Tibial artery (tissue), 4 donors: ENCODE measurements around the gene WNT7A.

Experiments used
- DNase-seq, 2 donors: peaks; one replicate each; pipeline ENCODE4 v3.0.0-alpha.2; 2019
- H3K27ac ChIP-seq, 2 donors: fragments of 200-600 bp; sonication (generic) in 1 of 2; 1 replicate in 1 of 2; 2 replicates in 1 of 2; pipeline ENCODE4 v1.5.1; 2018 to 2019; ENCODE audit warnings: mild to moderate bottlenecking in 1 of 2
- H3K27me3 ChIP-seq, 2 donors: fragments of 200-600 bp; sonication (generic) in 1 of 2; one replicate each; pipeline versions ENCODE4 v1.5.1 to v1.6.0; 2016 to 2019
- H3K36me3 ChIP-seq, 3 donors: fragments of 200-600 bp; sonication (generic) in 2 of 3; one replicate each; pipeline ENCODE4 v1.5.1; 2016 to 2019; ENCODE audit warnings: mild to moderate bottlenecking in 2 of 3
- H3K4me1 ChIP-seq, 4 donors: fragments of 200-600 bp; sonication (generic) in 2 of 4; 1 replicate in 3 of 4; 2 replicates in 1 of 4; pipeline ENCODE4 v1.5.1; 2016 to 2019
- H3K4me3 ChIP-seq, 2 donors: fragments of 200-600 bp; sonication (generic) in 1 of 2; 1 replicate in 1 of 2; 2 replicates in 1 of 2; pipeline ENCODE4 v1.5.1; 2018 to 2019; ENCODE audit warnings: mild to moderate bottlenecking in 2 of 2
- H3K9me3 ChIP-seq, 3 donors: fragments of 200-600 bp; sonication (generic) in 1 of 3; one replicate each; pipeline ENCODE4 v1.5.1; 2016 to 2019
- intact Hi-C: fragments of 100-400 bp; cut with DNase I; formaldehyde crosslinking; loops from one replicate; pipeline ENCODE4 v1.15.0; 2023; ENCODE audit warnings: low total_unique reads
- TF ChIP-seq, protein P1 (sequence below), 2 experiments: fragments of 200-600 bp in 1 of 2; fragments of 450-650 bp in 1 of 2; IDR thresholded peaks; one replicate each; pipeline ENCODE4 v1.5.1; 2017 to 2019; ENCODE audit warnings: antibody characterized with exemption in 2 of 2, mild to moderate bottlenecking in 1 of 2, moderate library complexity in 1 of 2

Gene WNT7A

GRCh38 chr3:13827256-13827655, 52.6 kb downstream of the WNT7A start:
- H3K36me3 ChIP-seq: no peaks in the 10 kb centered on the region
- TF ChIP-seq, protein P1, sequence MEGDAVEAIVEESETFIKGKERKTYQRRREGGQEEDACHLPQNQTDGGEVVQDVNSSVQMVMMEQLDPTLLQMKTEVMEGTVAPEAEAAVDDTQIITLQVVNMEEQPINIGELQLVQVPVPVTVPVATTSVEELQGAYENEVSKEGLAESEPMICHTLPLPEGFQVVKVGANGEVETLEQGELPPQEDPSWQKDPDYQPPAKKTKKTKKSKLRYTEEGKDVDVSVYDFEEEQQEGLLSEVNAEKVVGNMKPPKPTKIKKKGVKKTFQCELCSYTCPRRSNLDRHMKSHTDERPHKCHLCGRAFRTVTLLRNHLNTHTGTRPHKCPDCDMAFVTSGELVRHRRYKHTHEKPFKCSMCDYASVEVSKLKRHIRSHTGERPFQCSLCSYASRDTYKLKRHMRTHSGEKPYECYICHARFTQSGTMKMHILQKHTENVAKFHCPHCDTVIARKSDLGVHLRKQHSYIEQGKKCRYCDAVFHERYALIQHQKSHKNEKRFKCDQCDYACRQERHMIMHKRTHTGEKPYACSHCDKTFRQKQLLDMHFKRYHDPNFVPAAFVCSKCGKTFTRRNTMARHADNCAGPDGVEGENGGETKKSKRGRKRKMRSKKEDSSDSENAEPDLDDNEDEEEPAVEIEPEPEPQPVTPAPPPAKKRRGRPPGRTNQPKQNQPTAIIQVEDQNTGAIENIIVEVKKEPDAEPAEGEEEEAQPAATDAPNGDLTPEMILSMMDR (IDR thresholded peaks at IDR 0.05): no peak
- intact Hi-C loops: no loop called here
- no peak for DNase-seq
- H3K27ac ChIP-seq: no peak overlapping the region
- H3K9me3 ChIP-seq: no peaks in the 10 kb centered on the region
- no peaks in the 10 kb centered on the region for H3K4me1 ChIP-seq
- no peak overlapping the region for H3K4me3 ChIP-seq
- peaks cover 0 to 19% of the 10 kb centered on the region in 2 donors for H3K27me3 ChIP-seq

GRCh38 chr3:13826672-13827071, 53.2 kb downstream of the WNT7A start:
- intact Hi-C loops: no loop called here
- no peak for DNase-seq
- TF ChIP-seq, protein P1 (IDR thresholded peaks at IDR 0.05): no peak
- no peak overlapping the region for H3K4me3 ChIP-seq
- H3K27ac ChIP-seq: no peak overlapping the region
- peaks cover 0 to 18% of the 10 kb centered on the region in 2 donors for H3K27me3 ChIP-seq
- no peaks in the 10 kb centered on the region for H3K9me3 ChIP-seq
- H3K4me1 ChIP-seq: no peaks in the 10 kb centered on the region
- H3K36me3 ChIP-seq: no peaks in the 10 kb centered on the region

GRCh38 chr3:13825821-13826220, 54.0 kb downstream of the WNT7A start:
- Histone ChIP-seq H3K9me3 (no peaks in the 10 kb centered on the region), H3K36me3 (no peaks in the 10 kb centered on the region), H3K4me3 (no peak overlapping the region), H3K4me1 (no peaks in the 10 kb centered on the region), H3K27ac (no peak overlapping the region), H3K27me3 (peaks cover 0 to 12% of the 10 kb centered on the region in 2 donors)
- TF ChIP-seq, protein P1 (IDR thresholded peaks at IDR 0.05): no peak
- DNase-seq: no peak
- intact Hi-C loops: no loop called here

- TF ChIP-seq, protein P1 (IDR thresholded peaks at IDR 0.05): no peak
- intact Hi-C loops: no loop called here
- DNase-seq: no peak
- Histone ChIP-seq H3K27ac (no peak overlapping the region), H3K9me3 (no peaks in the 10 kb centered on the region), H3K27me3 (peaks cover 0 to 10% of the 10 kb centered on the region in 2 donors), H3K36me3 (no peaks in the 10 kb centered on the region), H3K4me1 (no peaks in the 10 kb centered on the region), H3K4me3 (no peak overlapping the region)
Observed at GRCh38 chr3:13825311-13825579, 54.6 kb downstream of the WNT7A start.

- Histone ChIP-seq H3K4me1 (no peaks in the 10 kb centered on the region), H3K36me3 (no peaks in the 10 kb centered on the region), H3K27me3 (peaks cover 0 to 10% of the 10 kb centered on the region in 2 donors), H3K9me3 (no peaks in the 10 kb centered on the region), H3K4me3 (no peak overlapping the region), H3K27ac (no peak overlapping the region)
- TF ChIP-seq, protein P1 (IDR thresholded peaks at IDR 0.05): no peak
- DNase-seq: no peak
- intact Hi-C loops: no loop called here
Observed at GRCh38 chr3:13824521-13825310, 55.2 kb downstream of the WNT7A start.
